Right atrium auricular region (tissue), 2 donors: ENCODE measurements around the gene PSTPIP1. TPM values are rescaled to one million over a fixed set of nuclear protein-coding genes. Genes with fewer than 3 reads are reported as not detected.

Experiments used
- DNase-seq: peaks from one replicate; pipeline ENCODE4 v3.0.0-alpha.2; 2019; ENCODE audit warnings: low spot score
- H3K27ac ChIP-seq, 2 donors: fragments of 200-600 bp; sonication (generic); 1 replicate in 1 of 2; 2 replicates in 1 of 2; pipeline ENCODE4 v1.5.1; 2016 to 2019
- H3K27me3 ChIP-seq, 2 donors: fragments of 200-600 bp; sonication (generic); one replicate each; pipeline versions ENCODE4 v1.5.1 to v1.6.0; 2017 to 2019
- H3K36me3 ChIP-seq: fragments of 200-600 bp; sonication (generic); one replicate; pipeline ENCODE4 v1.5.1; 2016
- H3K4me1 ChIP-seq, 2 donors: fragments of 200-600 bp; sonication (generic); one replicate each; pipeline versions ENCODE4 v1.5.1 to v1.6.0; 2017 to 2019
- H3K4me3 ChIP-seq, 2 donors: fragments of 200-600 bp; sonication (generic); 1 replicate in 1 of 2; 2 replicates in 1 of 2; pipeline ENCODE4 v1.5.1; 2017 to 2019; ENCODE audit warnings: mild to moderate bottlenecking in 1 of 2, moderate library complexity in 1 of 2
- H3K9me3 ChIP-seq, 2 donors: fragments of 200-600 bp; sonication (generic); one replicate each; pipeline ENCODE4 v1.5.1; 2019
- total RNA-seq, 2 donors: library from RNA; depleted of rRNA; stranded (reverse); fragments of >200 nt; gene quantifications; one replicate each; pipeline ENCODE4 v1.1.0, GENCODE V29; 2016
- TF ChIP-seq, protein P1 (sequence below), 2 donors: fragments of 200-600 bp; sonication (generic); IDR thresholded peaks; one replicate each; pipeline ENCODE4 v1.5.1; 2019; ENCODE audit warnings: antibody characterized with exemption in 2 of 2

Gene PSTPIP1
- total RNA-seq, 2 donors from 2014 or later = 1.9 to 2.3 TPM

DNA sequence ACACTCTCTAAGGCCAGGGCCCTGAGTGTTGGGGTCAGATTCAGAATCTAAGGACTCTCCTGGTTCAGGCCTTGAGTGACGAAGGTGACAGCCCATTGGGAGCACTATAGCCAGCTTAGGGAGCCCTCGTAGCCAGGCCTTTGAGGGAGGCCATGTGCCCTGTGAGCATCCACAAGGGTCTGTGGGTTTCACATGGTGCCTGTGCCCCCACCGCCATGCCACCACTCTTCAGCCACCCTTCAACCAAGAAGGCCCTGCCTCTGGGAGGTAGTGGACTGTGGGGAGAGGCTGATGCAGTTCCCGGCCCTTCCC, 38.4 kb downstream of the PSTPIP1 start:
- H3K27me3 ChIP-seq = no peaks in the 10 kb centered on the region
- no peak overlapping the region for H3K4me3 ChIP-seq
- peaks cover 0 to 14% of the 10 kb centered on the region in 2 donors for H3K4me1 ChIP-seq
- H3K9me3 ChIP-seq = no peaks in the 10 kb centered on the region
- DNase-seq = peak; percentile 50
- H3K36me3 ChIP-seq = no peaks in the 10 kb centered on the region
- TF ChIP-seq, protein P1, sequence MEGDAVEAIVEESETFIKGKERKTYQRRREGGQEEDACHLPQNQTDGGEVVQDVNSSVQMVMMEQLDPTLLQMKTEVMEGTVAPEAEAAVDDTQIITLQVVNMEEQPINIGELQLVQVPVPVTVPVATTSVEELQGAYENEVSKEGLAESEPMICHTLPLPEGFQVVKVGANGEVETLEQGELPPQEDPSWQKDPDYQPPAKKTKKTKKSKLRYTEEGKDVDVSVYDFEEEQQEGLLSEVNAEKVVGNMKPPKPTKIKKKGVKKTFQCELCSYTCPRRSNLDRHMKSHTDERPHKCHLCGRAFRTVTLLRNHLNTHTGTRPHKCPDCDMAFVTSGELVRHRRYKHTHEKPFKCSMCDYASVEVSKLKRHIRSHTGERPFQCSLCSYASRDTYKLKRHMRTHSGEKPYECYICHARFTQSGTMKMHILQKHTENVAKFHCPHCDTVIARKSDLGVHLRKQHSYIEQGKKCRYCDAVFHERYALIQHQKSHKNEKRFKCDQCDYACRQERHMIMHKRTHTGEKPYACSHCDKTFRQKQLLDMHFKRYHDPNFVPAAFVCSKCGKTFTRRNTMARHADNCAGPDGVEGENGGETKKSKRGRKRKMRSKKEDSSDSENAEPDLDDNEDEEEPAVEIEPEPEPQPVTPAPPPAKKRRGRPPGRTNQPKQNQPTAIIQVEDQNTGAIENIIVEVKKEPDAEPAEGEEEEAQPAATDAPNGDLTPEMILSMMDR (IDR thresholded peaks at IDR 0.05) = no peak
- no peak overlapping the region for H3K27ac ChIP-seq

DNA sequence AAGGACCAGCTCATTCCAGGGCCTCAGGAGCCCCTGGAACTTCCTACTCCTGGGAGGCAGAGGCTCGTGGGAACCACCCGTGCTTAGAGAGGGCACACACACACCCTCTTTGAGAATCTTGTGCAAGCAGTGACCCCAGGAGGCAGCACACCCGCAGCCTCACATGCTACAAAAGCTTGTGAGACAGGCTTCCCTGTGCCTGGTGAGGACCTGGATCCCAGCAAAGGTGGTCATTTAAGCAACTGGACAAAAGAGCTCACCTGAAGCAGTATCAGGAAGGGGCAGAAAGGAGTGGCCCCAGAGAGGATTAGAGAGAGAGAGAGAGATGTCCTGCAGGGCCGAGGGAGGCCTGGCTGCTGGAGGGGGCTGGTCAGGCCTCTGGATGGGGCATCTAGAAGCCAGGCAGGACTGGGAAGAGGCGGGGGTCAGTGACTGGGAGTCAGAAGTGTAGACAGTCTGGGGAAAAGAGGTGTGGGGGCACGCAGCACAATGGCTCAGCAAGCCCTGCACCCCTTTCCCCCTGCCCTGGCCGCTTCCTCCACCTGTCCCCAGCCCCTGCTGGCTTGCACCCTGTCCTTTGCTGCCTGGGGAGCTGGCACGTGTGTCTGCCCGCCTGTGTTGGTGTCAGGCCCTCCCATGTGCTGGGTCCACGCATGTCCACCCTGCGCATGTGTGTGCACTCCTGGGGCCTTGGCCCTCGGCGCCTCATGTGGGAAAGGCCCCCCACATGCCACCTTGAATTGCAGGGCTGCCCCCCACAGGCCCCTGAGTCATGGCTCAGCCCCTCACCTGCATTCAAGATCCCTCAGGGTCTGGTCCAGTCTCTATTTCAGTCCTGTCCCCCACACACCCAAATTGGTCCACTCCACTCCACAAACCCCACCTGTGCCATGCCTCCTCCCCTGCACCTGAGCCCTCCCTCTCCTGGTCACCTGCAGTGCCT, 39.1 kb downstream of the PSTPIP1 start:
- Histone ChIP-seq H3K4me1 (peaks cover 0 to 17% of the 10 kb centered on the region in 2 donors), H3K36me3 (no peaks in the 10 kb centered on the region), H3K9me3 (no peaks in the 10 kb centered on the region), H3K4me3 (no peak overlapping the region), H3K27ac (no peak overlapping the region), H3K27me3 (no peaks in the 10 kb centered on the region)
- peak; percentile 54 for DNase-seq
- TF ChIP-seq, protein P1 (IDR thresholded peaks at IDR 0.05) = no peak

DNA sequence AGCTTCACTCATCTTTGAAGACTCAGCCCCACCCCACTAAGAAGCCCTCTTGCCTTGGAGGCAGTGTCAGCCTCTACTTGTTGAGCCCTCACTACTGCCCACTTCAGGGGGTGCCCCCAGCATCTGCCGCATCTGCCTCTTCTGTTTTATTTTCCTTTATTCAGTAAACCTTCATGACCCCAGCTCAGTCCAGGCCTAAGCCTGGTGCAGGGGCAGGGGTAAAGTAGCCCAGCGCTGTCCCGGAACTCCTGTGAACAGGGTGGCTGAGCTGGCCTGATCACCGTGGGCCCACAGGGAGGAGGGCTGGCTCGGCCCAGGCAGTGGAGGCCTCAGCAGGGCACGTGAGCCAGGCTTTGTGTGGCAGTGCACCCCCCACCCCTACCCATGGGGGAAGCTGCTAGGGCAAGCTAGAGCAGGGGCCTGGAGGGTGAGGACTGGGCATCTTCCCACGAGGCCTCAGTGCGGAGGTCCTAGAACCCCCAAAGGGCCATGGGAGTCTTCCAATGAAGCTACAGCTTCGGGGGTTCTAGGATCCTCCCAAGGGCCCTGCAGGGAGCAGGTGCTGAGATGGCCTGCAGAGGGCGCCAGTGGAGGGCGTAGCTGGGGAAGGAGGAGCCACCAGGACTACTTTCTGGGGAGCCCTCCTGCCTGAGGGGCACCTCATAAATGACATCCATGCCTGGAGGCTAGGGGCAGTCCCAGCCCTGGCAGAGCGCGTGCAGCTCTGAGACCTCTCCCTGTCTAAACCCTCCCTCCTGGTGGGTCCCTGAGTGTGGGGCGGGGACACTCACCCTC, 40.0 kb downstream of the PSTPIP1 start:
- TF ChIP-seq, protein P1 (IDR thresholded peaks at IDR 0.05) = peak; percentile 31 to 65
- no peak overlapping the region for H3K27ac ChIP-seq

DNA sequence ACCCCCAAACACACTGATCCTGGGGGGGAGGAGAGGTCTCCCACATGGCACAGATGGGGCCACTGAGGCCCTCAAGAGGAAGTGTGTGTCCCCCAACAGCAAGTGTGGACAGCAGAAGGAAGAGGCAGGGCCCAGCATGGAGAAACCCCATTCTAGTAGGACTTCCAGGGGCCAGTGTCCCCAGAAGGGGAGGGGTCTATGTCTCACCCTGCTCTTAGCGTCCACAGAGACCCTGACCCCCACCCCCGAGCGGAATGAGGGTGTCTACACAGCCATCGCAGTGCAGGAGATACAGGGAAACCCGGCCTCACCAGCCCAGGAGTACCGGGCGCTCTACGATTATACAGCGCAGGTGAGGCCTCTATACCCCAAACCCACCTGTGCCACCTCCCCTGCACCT, 40.7 kb downstream of the PSTPIP1 start:
- Histone ChIP-seq H3K27me3 (no peaks in the 10 kb centered on the region), H3K36me3 (no peaks in the 10 kb centered on the region), H3K4me3 (no peak overlapping the region), H3K27ac (no peak overlapping the region), H3K4me1 (peaks cover 0 to 31% of the 10 kb centered on the region in 2 donors), H3K9me3 (no peaks in the 10 kb centered on the region)
- TF ChIP-seq, protein P1 (IDR thresholded peaks at IDR 0.05) = no peak
- DNase-seq = peak; percentile 43

More for the DNA sequence above, 40.0 kb downstream of the PSTPIP1 start:
- no peaks in the 10 kb centered on the region for H3K36me3 ChIP-seq
- no peaks in the 10 kb centered on the region for H3K9me3 ChIP-seq
- no peak overlapping the region for H3K4me3 ChIP-seq
- H3K27me3 ChIP-seq = no peaks in the 10 kb centered on the region
- DNase-seq = peak; percentile 55
- H3K4me1 ChIP-seq = peaks cover 0 to 26% of the 10 kb centered on the region in 2 donors

DNA sequence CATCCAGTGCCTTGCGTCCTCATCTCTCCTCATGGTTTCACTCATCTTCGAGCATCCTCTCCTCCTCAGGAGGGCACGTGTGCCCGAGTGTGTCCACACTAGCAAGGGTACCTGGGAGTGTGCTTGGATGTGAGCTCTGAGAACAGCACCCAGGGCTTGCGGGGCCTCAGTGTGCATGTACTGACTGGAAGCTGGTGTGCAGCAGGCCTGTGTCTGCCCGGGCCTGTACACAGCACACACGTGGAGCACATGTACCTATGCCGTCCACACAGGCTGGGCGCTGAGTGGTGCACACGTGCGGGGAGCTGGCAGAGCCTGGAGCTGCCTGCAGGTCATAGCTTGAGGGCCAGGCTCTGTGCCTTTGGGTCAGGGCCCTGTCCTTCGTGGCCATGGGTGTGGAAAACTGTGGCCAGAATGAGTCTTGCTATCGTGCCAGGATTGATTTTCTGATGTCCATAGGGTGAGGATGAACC, 41.1 kb downstream of the PSTPIP1 start:
- Histone ChIP-seq H3K27ac (no peak overlapping the region), H3K9me3 (no peaks in the 10 kb centered on the region), H3K4me3 (no peak overlapping the region), H3K36me3 (no peaks in the 10 kb centered on the region), H3K4me1 (peaks cover 0 to 31% of the 10 kb centered on the region in 2 donors), H3K27me3 (no peaks in the 10 kb centered on the region)
- TF ChIP-seq, protein P1 (IDR thresholded peaks at IDR 0.05) = no peak
- peak; percentile 51 for DNase-seq
